Breast epithelium (tissue), 3 donors: ENCODE data around the gene FAM3C.

Experiments used
- POLR2AphosphoS5 ChIP-seq, 3 donors: sonication (generic); formaldehyde crosslinking; IDR thresholded peaks; one replicate each; pipeline ENCODE4 v1.6.1; 2017; ENCODE audit warnings: antibody characterized with exemption in 3 of 3
- TF ChIP-seq, protein P1 (sequence below), 3 donors: fragments of 450-650 bp; IDR thresholded peaks; one replicate each; pipeline ENCODE4 v1.5.1; 2016 to 2017; ENCODE audit warnings: antibody characterized with exemption in 3 of 3, mild to moderate bottlenecking in 3 of 3, moderate library complexity in 3 of 3

- TF ChIP-seq, protein P1, sequence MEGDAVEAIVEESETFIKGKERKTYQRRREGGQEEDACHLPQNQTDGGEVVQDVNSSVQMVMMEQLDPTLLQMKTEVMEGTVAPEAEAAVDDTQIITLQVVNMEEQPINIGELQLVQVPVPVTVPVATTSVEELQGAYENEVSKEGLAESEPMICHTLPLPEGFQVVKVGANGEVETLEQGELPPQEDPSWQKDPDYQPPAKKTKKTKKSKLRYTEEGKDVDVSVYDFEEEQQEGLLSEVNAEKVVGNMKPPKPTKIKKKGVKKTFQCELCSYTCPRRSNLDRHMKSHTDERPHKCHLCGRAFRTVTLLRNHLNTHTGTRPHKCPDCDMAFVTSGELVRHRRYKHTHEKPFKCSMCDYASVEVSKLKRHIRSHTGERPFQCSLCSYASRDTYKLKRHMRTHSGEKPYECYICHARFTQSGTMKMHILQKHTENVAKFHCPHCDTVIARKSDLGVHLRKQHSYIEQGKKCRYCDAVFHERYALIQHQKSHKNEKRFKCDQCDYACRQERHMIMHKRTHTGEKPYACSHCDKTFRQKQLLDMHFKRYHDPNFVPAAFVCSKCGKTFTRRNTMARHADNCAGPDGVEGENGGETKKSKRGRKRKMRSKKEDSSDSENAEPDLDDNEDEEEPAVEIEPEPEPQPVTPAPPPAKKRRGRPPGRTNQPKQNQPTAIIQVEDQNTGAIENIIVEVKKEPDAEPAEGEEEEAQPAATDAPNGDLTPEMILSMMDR (IDR thresholded peaks at IDR 0.05), result no peak
- TF ChIP-seq POLR2AphosphoS5 (IDR thresholded peaks at IDR 0.05), result no peak
These were observed 18.3 kb upstream of the FAM3C start for GRCh38 chr7:121414436-121414835.
